ENCODE results near the gene DNAJC24.

The DNAJC24 gene

DNA sequence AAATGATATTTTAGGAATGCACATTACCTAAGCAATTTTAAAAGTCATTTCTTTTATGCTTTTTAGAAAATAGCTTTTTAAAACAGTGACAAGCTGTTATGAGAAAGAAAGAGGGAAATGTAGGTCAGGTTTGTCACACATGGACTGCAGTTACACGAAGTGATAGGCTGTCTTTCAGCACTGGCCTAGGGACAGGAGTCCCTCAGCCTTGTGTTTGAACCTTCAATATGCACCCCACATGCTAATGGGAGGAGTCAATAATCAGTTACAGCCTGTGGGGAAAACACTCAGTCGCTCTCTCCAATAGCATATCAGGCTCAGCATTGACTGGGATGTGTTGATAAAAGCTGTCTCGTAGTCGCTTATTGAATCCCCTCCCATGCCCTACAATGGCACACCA is 45.8 kb downstream of the DNAJC24 start:
- DNase-seq (ENCODE audit: low read depth in 2 of 2), result no peak

DNA sequence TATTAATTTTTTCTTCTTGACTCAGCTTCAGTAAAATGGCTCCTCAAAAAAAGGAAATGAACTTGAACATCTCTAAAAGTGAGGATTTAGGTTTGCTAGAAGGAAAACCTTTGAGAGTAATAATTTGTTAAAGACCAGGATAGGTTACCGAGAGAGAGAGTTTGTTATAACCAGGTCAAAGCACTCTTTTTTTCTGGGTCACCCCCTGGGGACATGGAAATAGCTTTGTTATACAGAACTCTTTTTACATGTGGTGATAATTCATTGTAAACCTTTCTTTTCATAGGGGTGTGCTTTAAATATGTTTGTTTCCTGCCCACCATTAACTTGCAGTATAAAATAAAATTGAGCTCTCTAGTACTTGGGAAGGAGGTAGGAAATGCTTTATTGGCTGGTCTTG is 47.7 kb downstream of the DNAJC24 start:
- no peak for DNase-seq (ENCODE audit: low read depth in 2 of 2)

DNA sequence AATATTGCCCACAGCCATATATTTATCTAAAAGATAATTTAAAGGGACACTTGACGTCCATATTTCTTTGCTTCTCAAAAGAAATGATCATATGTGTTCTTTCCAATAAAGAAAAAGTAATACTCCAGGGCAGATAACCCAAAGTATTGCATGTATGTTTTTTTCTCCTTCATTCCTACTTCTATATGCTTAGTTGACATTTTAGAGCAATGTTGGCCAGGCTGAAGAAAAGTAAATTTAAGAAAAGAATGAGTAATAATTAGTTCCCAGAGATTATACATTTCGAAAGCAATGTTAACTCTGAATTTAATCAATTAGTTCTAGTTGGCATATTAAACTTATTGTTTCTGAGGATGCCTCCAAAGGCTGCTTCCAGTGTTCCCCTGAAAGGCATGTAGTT is 48.2 kb downstream of the DNAJC24 start:
- no peak for DNase-seq (ENCODE audit: low read depth in 2 of 2)

DNA sequence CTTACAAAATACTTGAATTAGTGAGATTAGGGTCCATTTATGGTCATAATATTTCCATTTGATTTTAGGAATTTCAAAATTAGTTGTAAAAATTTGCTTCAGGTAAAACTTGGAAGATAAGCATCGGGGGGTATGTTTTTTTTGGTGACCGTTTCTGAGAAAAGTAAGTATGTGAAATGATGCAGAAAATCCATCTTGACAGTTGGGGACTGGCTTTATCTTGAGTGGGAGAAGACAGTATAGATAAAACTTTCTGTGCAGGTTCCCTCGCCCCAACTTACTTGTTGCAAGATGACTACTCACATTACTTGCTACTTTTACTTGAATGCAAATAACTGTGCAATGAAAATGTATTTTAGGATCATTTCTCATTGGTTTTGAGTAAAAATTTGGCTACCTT is 49.5 kb downstream of the DNAJC24 start:
- no peak for DNase-seq (ENCODE audit: low read depth in 2 of 2)

DNA sequence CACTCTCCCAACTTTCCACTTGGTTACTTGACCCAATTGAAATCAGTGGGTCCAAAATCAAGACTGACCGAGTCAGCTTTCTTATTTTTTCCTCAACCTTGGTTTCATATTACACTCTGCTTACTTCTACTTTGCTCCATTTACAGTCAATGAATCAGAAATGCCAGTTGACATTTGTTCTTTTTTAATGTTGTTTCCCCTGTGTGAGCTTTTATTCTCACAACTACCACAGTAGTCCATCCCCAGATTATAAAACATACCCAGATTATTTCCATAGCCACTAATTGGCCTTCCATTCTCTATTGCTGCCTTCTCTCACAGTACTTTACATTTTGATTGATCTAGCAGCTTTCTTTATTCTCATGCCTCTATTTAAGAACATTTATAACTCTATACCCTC is 50.0 kb downstream of the DNAJC24 start:
- DNase-seq (ENCODE audit: low read depth in 2 of 2), result no peak

DNA sequence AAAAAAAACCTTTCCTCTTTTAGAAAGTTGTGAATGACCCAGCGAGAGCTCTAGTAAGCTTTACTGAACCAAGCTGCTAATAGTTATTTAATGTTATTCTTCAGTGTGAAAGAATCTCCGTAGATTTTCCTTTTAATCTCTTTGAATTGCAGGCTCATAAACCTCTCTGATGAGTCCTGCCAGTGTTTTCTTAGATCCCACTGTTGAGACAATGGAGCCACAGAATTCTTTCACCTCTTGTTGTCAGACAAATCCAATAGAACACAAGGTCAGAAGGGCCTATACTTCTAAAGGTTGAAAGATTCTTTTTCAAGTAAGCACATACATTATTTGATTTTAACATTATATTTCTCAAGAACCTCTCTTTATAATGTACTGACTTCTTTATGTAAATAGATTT is 52.2 kb downstream of the DNAJC24 start:
- no peak for DNase-seq (ENCODE audit: low read depth in 2 of 2)

DNA sequence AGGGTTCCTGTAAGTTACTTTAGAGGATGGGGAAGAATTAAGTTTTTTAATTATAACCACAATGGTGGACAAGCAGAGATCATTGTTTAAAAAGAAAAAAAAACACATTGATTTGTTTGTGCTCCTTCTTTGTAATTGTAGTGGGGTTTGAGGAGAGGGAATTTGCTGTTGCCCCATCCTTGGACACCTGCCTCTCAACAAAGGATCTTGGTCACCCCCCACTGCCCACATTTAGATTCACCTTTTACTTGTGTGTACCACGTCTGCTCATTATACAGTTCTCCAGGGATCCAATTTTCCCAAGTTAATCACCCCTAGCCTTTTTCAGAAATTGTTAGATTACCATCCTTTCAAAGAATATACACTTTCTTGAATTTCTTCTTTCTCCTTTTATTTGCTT is 53.0 kb downstream of the DNAJC24 start:
- no peak for DNase-seq (ENCODE audit: low read depth in 2 of 2)

DNA sequence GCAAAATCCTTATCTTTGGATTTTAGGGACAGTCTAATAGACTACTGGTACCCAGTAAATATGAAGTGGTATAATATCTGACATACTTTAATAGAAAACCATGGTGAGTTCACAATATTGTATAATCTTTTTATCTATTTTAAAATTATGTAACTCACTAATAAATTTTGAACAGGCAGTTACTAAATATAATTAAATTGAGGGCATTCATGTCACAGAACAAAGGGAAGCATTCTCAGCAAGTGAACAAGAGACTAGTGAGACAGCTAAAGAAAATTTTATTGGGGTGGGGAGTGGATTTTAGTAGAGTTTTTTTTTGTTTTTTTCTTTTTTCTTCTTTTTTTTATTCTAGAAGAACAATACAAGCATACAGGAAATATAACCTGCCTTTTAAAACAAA is 55.0 kb downstream of the DNAJC24 start:
- no peak for DNase-seq (ENCODE audit: low read depth in 2 of 2)

DNA sequence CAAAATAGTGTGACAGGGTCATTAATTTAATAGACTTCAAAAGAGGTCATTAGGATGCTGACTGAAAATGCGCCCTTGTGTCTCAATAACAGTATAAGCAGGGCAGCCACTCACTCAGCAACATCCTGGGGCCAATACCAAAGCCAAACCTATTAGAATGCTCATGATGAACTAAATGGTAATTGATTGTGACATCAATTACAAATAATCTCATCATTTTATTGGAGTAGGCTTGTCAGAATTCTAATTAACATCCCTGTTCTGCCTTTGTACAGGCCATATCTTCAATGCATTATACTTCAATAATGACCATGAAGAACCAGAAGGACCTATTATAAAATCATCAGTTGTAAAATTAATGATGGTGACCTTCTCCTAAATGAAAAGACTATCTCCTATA is 64.2 kb downstream of the DNAJC24 start:
- no peak for DNase-seq (ENCODE audit: low read depth in 2 of 2)

DNA sequence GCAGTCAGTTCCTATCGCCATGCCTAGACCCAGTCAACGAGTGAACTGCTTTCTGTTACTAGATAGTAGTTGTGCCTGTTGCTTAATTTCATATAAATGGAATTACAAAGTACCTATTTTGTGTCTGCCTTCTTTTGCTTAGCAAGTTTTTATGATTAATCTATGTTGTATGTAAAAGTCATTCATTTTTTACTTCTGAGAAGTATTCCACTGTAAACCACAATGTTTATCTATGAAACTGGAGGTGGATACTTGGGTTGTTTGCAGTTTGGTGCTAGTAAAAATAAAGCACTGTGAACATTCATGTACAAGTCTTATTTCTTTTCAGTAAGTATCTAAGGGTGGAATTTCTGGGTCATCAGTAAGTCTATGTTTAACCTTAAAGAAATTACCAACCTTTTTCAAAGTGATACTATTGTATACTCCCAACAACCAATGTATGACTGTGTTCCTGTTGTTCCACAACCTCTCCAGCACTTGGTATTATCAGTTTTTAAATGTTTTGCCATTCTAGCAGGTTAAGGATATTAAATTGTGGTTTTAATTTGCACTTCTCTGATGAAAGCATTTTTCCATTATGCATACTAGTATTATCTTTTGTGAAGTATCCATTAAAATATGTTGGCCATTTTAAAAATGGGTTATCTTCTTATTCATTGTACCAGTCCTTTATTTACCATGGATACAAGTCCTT is 68.2 kb downstream of the DNAJC24 start:
- DNase-seq (ENCODE audit: low read depth in 2 of 2), result no peak

DNA sequence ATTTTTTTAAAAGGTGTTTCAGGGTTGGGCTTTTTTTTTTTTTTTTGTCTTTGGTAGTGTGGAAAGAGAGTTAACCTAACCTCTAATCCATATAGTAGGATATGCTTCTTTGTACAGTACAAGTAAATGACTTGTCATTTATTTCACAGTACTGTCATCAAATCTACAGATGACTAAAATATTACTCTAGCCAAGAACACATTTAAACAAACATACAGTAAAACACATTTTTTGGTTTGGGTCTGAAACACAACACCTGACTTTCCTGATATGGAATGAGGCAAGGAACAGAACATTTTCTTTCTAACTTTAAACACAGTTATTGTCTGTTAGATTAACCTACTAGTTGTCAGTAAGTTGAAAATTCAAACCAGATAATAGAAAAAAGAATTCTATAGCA is 71.6 kb downstream of the DNAJC24 start:
- DNase-seq (ENCODE audit: low read depth in 2 of 2), result no peak

DNA sequence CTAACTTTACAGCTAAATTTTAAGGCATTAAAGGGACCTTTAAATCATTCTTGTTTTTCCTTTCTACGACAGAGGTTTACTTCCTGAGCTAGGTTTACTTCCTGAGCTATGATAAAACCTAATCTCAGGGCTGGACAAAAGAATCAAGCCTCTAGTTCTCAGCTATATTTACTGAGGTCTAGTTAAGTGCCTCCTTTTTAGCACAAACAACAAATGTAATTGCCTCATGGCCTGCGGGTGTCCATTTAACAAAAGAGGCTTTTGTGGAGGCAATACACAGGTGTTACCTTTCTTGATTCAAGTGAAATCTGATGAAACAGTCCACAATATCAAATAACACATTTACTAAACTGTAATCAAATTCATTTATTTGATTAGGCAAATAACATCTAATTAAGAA is 72.4 kb downstream of the DNAJC24 start:
- no peak for DNase-seq (ENCODE audit: low read depth in 2 of 2)

DNA sequence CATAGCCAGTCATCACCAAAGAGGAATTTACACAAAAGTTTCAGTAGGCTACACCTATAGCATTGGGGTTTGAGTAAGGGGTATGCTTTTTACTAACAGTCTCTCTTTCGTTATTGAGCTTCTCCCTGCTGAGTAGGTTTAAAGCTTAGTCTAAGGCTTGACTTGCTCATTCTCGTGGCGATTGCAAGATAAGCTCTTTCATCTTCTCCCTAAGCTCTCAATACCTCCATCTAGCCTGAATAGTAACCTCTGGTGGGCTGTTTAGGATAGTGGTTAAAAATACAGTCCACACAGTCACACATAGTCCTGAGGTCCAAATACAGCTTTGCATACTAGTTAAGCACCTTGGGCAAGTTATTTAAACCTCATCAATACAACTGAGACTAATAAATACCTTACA is 74.1 kb downstream of the DNAJC24 start:
- no peak for DNase-seq (ENCODE audit: low read depth in 2 of 2)

DNA sequence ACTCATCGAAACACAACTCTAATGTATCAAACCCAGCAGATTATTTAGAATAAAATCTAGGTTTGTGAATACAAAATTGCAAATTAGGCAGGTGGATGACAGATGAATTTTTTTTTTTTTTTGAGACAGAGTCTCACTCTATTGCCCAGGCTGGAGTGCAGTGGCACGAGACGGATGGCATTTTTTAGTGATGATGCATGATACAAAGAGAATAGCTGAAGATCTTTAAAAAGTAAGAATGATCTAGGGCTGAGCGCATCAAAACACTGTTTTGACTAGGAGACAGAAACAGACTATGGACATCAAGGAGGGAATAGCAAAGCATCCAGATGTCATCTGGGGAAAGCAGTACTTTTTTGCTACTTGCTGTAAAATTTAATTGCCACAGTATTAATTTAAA is 76.0 kb downstream of the DNAJC24 start:
- no peak for DNase-seq (ENCODE audit: low read depth in 2 of 2)

DNA sequence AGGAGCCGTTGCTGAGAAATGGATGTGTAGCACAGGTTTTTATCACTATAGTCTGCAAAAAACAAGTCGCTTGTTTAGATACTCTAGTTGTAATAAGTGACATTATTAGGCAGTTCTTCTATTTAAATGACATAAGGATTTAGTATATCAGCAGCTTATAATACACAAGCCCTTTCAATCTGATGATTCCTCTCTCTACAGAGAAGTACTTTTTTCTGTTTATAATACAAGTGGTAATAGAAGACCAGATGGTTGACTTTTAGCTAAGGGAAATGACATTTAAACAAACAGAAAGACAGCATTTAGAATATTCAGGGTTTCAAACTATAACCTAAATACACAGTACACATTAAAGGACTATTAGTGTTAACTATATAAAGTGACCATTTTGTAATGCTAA is 79.4 kb downstream of the DNAJC24 start:
- DNase-seq (ENCODE audit: low read depth in 2 of 2), result no peak

DNA sequence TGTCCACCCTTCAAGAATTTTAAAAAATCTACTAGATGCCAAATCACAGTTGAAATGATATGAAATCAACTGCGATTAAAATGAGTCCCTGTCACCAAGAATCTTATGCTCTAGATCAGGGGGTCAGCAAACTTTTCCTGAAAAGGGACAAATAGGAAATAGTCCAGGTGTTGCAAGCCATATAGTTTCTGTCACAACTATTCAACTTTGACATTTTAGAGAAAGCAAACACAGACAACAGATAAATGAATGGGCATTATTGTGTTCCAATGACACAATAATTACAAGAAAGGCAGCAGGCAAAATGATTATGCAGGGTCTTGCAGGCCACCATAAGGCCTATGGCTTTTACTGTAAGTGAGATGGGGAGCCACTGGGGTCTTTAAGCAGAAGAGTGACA is 81.2 kb downstream of the DNAJC24 start:
- DNase-seq (ENCODE audit: low read depth in 2 of 2), result no peak

DNA sequence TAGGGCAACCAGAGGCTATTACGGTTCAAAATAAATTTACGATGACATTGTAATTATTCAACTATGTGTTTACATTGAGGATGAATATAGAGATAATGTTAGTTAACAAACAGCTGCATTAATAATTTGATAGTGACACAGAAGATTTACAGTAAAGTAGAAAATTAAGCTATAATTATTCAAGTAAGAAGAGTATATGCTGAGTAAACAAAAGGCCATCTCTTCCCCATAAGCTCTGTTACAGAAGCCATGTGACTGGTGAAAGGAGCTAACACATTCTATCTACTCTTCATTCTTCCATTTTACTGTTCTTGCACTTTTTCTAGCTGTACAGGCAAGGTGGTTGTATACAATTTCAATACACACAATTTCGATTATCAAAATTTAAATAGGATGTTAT is 85.5 kb downstream of the DNAJC24 start:
- no peak for DNase-seq (ENCODE audit: low read depth in 2 of 2)

DNA sequence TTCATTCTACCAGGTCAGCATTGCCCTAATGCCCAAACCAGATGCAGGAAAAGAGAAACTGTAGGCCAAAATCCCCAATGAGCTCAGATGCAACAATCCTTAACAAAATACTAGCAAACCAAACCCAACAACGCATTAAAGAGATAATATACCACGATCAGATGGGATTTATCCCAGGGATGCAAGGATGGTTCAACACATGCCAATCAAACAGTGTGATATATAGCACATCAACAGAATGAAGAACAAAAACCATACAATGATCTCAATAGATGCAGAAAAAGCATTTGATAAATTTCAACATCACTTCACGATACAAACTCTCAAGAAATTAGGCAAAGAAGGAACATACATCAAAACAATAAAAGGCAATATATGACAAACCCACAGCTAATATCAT is 94.8 kb downstream of the DNAJC24 start:
- no peak for DNase-seq (ENCODE audit: low read depth in 2 of 2)

DNA sequence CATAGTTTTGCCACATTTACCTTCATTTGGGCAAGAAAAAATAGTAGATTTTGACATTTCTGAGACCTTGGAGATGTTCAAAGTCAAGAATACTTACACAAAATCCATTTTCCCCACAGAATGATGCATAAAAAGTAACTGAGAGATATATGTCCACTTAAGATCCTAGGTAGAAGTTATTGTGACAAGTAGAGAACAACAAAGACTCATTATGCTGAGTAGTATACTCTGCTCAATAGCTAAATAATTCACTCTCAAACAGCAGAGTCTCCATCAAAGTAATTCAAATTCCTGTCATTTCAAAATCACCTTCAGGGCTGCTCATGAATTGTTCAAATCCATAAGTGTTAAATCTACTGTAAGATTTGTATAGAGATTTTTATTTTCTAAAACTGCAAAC is 104.4 kb downstream of the DNAJC24 start:
- DNase-seq (ENCODE audit: low read depth in 2 of 2), result no peak

DNA sequence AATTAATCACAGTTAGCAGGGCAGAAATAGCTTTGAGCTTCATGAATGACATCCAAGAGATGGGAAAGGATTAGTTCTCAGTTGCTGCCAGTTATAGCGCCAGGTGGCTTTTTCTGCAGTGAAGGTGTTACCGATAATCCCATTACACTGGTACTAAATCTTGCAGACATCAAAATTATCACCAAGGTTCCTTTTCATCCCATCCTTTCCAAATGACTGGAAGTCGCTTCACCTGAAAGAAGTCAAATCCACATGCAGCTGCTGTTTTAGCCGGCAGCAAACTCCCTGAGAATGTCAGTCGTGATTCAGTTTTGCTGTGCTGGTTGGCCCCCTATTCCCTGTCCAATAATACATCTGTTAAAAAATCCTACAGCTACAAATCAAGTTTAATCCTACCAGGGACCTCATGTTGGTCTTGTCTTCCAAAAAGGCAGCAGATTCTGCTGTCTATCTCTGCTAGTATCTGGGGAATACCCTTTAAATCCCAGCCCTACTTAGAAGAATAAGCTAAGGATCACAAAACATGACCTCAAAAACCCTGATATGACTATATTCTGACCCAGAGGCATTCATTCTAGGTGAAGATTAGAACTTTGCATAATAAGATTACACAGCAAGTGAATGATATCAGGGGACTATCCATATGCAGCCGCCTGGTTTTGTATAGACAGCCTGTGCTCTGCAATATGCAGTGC is 108.0 kb downstream of the DNAJC24 start:
- DNase-seq (ENCODE audit: low read depth in 2 of 2), result no peak

DNA sequence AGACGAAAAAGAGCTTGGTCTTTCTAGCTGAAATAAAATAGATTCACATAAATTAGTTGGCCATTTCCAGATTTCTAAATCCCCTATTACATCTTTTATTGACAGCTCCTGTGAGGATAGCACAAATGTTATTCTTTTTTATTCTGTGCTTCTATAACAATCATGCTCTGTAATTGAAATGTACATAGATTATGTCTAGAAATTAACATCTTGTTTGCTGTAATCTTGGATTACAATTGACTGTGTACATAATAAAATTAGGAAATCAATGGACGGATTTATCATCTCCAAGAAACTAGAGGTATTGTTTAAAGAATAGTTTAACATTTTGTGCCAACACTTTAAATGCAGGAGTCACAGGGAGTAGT is 108.5 kb downstream of the DNAJC24 start:
- DNase-seq (ENCODE audit: low read depth in 2 of 2), result no peak

DNA sequence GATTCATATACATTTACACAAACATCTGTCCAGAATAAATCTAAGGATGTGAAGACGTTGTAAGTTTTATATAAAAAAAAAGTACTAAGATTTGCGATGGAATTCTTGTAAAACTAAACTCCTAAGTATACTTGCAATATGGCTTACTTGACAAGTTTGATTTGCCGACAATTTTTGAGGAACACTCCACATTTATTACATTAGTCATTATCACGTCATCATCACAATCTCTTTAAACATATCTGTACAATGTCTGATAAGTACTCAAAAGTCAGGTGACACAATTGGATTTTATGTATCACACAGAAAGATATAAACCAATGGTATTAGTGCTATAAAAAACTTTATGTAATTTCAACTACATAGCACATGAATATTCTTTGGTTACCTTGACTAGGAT is 109.4 kb downstream of the DNAJC24 start:
- no peak for DNase-seq (ENCODE audit: low read depth in 2 of 2)

DNA sequence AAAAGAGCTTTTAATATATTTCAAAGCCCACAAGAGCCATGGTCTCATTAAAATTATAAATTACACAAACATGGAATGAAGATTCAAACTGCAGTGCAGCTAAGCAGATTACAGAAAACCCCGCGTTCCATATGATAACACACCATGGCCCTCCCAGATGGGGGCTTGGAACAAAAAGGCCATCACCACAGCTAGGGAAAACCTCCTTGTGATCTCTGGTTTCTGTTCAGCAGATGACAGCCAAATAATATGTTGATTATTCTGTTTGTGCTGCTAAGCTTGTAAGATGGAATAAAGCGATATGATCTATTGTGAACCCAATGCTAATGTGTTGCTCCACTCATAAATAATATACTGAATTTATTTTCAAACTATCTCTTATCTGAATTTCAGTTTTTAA is 111.3 kb downstream of the DNAJC24 start:
- DNase-seq (ENCODE audit: low read depth in 2 of 2), result no peak

Data from stimulated activated CD4-positive, alpha-beta T cell treated with anti-CD3 and anti-CD28 coated beads, Interleukin-15, amount 100 ng/mL, for 48 hours (primary cell).